ENCODE results near the gene GNAI2.

DNA sequence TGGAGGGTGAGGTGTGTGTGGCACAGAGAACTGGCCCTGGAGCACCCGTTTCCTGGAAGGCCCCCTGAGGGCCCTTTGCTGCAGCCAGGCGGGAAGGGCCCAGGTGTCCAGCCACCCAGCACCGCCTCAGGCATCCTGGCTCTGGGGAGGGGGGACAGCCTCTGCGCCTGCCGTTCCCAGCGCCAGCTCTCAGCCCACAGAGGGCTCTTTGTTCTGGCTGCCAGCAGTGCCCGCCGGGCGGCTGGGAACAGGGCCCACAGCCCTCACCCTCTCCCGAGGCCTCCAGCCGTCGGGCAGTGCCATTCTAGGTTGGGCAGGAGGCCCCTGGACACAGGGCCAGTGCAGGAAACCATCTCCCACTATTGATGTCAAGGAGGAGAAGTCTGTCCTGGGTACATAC lies 22.6 kb upstream of the GNAI2 start:
- no peak for TF ChIP-seq CTCF (IDR thresholded peaks at IDR 0.05)
- no peak for TF ChIP-seq POLR2A (IDR thresholded peaks at IDR 0.05)

Measured in Peyer's patch (tissue), 4 donors.